RWPE1 (cell line): ENCODE results near the gene ZBED3.
"Not testable (repeated sequence)": the region's sequence is repeated elsewhere in the genome, so short reads cannot be mapped to it uniquely, and the experiment has no call there.

Experiments
- CTCF ChIA-PET: fragments of 350-600 bp; sonication (Branson Sonifier 250); formaldehyde crosslinking; extraction: SDS; loops from one replicate; lab custom pipeline; 2021; lab: Yijun Ruan, JAX
- POLR2A ChIA-PET: fragments of 400-600 bp; formaldehyde crosslinking; extraction: SDS; loops from one replicate; lab custom pipeline; 2020; ENCODE audit warnings: antibody characterized with exemption; ENCODE audit not compliant: low non-redundant PET; lab: Yijun Ruan, JAX
- DNase-seq: peaks from one replicate; pipeline ENCODE4 v3.0.0; 2012; ENCODE audit warnings: low spot score
- H3K27ac ChIP-seq: fragments of 450-650 bp; 2 replicates; pipeline ENCODE4 v1.5.1; 2017
- TF ChIP-seq, protein P1 (sequence below): fragments of 450-650 bp; conservative IDR thresholded peaks from 2 replicates; pipeline ENCODE4 v1.5.1; 2017; ENCODE audit warnings: low read depth, mild to moderate bottlenecking

ZBED3 gene

DNA sequence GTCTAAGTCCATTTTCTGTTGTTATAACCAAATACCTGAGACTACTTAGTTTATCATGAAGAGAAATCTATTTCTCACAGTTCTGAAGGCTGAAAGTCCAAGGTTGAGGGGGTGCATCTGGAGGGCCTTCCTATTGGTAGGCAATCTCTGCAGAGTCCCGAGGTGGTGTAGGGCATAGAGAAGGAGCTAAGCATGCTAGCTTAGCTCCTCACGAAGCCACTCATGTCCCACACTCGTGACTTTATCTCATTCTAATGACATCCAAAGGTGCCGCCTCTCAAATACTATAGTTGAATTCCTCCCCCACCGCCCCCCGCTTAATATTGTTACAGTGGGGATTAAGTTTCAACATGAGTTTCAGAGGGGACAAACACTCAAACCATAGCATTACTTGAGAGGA is 36.0 kb upstream of the ZBED3 start:
- TF ChIP-seq, protein P1, sequence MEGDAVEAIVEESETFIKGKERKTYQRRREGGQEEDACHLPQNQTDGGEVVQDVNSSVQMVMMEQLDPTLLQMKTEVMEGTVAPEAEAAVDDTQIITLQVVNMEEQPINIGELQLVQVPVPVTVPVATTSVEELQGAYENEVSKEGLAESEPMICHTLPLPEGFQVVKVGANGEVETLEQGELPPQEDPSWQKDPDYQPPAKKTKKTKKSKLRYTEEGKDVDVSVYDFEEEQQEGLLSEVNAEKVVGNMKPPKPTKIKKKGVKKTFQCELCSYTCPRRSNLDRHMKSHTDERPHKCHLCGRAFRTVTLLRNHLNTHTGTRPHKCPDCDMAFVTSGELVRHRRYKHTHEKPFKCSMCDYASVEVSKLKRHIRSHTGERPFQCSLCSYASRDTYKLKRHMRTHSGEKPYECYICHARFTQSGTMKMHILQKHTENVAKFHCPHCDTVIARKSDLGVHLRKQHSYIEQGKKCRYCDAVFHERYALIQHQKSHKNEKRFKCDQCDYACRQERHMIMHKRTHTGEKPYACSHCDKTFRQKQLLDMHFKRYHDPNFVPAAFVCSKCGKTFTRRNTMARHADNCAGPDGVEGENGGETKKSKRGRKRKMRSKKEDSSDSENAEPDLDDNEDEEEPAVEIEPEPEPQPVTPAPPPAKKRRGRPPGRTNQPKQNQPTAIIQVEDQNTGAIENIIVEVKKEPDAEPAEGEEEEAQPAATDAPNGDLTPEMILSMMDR = no peak
- CTCF ChIA-PET = interaction anchor here (0.9 to 1.5 kb wide), 2 partner anchors 21 to 46 kb away, joined by 5 read pairs; no protein-coding TSS in a partner anchor
- POLR2A ChIA-PET = no interaction called here
- DNase-seq = no peak
- H3K27ac ChIP-seq = no peak overlapping the region

GRCh38 chr5:77120706-77121105 is 33.6 kb upstream of the ZBED3 start:
- no peak for DNase-seq
- ChIA-PET POLR2A (no interaction called here), CTCF (interaction anchor here (0.6 kb wide), 1 partner anchor 649 kb away, joined by 7 read pairs; no protein-coding TSS in a partner anchor)
- TF ChIP-seq, protein P1 = no peak
- H3K27ac ChIP-seq = no peak overlapping the region

GRCh38 chr5:77120086-77120485 is 33.0 kb upstream of the ZBED3 start:
- ChIA-PET POLR2A (no interaction called here), CTCF (interaction anchor here (0.7 kb wide), 1 partner anchor 14 kb away, joined by 4 read pairs; no protein-coding TSS in a partner anchor)
- TF ChIP-seq, protein P1 = no peak
- DNase-seq = no peak
- H3K27ac ChIP-seq = no peak overlapping the region

- TF ChIP-seq, protein P1 = no peak
- ChIA-PET CTCF (interaction anchor here (0.7 kb wide), 1 partner anchor 766 kb away, joined by 3 read pairs; no protein-coding TSS in a partner anchor), POLR2A (interaction anchor here (0.8 kb wide), 1 partner anchor 15 kb away, joined by 3 read pairs; no protein-coding TSS in a partner anchor)
- no peak overlapping the region for H3K27ac ChIP-seq
- no peak for DNase-seq
These were observed 30.1 kb upstream of the ZBED3 start for GRCh38 chr5:77117161-77117560.

DNA sequence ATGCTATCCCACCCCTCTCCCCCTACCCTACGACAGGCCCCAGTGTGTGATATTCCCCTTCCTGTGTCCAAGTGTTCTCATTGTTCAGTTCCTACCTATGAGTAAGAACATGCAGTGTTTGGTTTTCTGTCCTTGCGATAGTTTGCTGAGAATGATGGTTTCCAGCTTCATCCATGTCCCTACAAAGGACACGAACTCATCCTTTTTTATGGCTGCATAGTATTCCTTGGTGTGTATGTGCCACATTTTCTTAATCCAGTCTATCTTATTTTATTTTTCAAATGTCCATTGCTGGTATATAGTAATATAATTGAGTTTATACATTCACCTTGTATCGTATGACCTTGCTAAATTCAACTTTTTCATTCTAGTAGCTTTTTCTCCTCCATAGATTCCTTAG is 19.9 kb upstream of the ZBED3 start:
- CTCF ChIA-PET = interaction anchor here (0.7 kb wide), 1 partner anchor 27 kb away, joined by 3 read pairs; no protein-coding TSS in a partner anchor
- DNase-seq, H3K27ac ChIP-seq, POLR2A ChIA-PET: not testable (repeated sequence)

DNA sequence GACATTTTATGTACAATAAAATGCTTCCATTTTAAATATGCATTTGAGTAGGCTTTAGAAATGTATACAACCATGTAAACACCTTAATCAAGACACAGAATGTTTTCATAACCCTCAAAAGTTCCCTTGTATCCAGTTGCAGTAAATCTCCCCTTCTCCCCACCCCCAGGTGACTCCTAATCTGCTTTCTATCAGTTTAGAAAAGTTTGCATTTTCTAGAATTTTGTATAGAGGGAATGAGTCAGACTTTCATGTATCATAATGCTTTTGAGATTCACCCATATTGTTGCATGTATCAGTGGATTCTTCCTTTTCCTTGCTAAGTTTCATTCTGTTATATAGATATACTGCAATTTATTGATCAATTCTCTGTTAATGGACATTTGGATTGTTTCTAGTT is 17.7 kb upstream of the ZBED3 start:
- no peak overlapping the region for H3K27ac ChIP-seq
- TF ChIP-seq, protein P1 = no peak
- ChIA-PET CTCF (no interaction called here), POLR2A (no interaction called here)
- no peak for DNase-seq

DNA sequence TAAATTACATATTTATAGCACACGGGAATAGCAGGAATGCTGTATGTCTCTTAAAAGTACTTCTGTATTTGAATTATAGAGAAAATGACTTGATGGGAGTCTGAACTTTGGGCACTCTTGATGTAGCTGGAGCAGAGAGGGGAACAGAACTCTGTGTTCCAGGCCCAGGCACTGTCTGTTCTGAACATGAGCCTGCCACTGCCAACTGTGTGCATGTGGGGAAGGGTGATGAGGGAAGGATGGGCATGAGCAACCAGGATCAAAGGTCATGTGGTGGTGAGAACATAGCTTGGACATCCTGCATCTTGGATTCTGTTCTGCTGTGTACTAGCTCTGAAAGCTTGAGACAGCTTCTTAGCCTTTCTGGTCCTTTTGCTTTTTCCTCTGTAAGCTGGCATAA is 16.4 kb upstream of the ZBED3 start:
- DNase-seq = no peak
- CTCF ChIA-PET = no interaction called here
- POLR2A ChIA-PET = no interaction called here
- H3K27ac ChIP-seq = no peak overlapping the region
- TF ChIP-seq, protein P1 = no peak
